ENCODE measurements around the gene SNPH.
A peak's percentile ranks its signal among the peaks of the same experiment; 100 is the strongest.

Gene SNPH

DNA sequence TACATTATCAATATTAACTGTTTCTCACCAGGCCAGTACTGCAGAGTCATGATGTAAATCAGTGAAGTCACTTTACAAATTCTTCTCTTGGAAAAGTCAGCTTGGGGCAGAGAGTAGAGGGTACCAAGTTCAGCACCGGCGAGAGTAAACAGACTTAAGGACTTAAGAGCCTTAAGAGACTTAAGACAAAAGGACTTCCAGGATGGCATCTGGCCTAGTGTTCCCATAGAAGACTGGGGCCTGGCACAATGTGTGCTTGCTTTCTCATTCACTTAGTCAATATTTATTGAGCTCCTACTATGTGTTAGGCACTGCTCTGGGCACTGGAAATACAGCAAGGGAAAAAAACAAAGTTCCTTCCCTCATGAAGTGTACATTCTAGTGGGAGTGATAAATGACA is 1.4 kb upstream of the SNPH start:
- no peak for DNase-seq (ENCODE audit: low spot score)

DNA sequence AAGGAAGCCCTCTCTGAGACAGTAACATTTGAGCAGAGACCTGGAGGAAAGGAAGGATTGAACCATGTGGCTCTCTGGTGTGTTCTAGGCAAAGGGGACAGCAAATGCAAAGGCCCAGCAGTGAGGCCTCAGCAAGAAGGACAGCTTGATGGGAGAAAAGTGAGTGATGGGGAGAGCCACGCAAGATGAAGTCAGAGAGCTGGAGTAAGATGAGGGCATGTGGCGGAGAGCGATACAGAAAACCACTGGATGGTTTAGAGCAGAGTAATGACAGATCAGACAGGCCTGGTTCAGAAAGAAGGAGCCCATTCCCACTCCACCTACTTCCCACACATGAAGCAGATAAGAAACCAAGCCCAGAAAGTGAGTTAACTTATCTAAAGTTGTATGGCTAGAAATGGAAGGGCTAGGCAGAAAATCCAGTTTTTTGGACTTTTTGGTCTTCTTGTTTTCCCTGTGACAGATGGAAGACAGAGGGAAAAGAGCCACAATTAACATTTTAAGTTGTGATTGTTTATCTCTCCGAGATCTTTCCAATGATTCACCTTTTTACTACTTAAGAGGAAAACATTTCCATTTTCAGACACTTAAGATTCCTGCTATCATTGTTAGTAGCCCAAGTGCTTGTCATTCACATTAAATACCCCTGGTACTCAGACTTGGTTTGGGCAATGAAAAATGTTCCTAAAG is 723 bp upstream of the SNPH start:
- no peak for DNase-seq (ENCODE audit: low spot score)

GRCh38 chr20:1265916-1266166 is 253 bp upstream of the SNPH start:
- no peak for DNase-seq (ENCODE audit: low spot score)

- no peak for DNase-seq (ENCODE audit: low spot score)
These were observed 1.1 kb downstream of the SNPH start for GRCh38 chr20:1267161-1267560.

GRCh38 chr20:1267809-1268374 is 1.8 kb downstream of the SNPH start:
- no peak for DNase-seq (ENCODE audit: low spot score)

- no peak for DNase-seq (ENCODE audit: low spot score)
These were observed 3.1 kb downstream of the SNPH start for GRCh38 chr20:1269235-1269634.

DNA sequence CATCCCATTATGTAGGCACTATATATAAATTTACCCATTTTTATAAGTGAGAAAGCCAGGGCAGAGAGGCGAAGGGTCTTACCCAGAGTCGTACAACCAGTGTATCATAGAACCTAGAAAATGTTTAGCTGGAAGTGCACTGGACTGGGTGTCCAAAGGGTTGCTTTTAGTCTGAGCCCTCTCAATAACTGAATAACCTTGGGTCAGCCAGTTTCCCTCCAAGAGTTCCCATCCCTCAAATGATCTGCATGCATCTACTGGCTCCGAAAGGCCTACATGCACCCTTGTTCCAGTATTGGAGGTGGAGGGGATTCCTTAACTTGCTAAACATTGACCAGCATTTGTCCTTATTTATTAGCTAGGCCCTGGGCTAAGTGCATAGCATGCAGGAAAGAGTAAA is 3.8 kb downstream of the SNPH start:
- DNase-seq (ENCODE audit: low spot score) = no peak

GRCh38 chr20:1272368-1273100 is 6.4 kb downstream of the SNPH start:
- no peak for DNase-seq (ENCODE audit: low spot score)

DNA sequence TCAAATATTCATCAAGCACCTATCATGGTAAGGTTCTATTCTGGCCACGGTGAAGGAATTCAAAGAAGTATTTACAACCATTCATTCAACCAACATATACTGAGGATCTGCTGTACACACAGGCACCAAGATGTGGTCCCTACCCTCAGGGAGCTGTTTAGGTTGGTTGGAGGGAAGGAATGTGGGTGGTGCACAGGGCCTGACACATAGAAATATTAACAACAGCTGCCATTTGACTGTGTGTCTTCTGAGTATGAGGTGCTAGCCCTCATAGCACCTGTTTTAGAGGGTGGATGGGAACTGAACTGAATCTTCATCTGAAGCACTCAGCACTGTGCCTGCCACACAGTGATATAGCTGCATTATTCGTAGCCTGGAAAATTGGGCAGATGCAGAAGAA is 7.3 kb downstream of the SNPH start:
- DNase-seq (ENCODE audit: low spot score) = no peak

DNA sequence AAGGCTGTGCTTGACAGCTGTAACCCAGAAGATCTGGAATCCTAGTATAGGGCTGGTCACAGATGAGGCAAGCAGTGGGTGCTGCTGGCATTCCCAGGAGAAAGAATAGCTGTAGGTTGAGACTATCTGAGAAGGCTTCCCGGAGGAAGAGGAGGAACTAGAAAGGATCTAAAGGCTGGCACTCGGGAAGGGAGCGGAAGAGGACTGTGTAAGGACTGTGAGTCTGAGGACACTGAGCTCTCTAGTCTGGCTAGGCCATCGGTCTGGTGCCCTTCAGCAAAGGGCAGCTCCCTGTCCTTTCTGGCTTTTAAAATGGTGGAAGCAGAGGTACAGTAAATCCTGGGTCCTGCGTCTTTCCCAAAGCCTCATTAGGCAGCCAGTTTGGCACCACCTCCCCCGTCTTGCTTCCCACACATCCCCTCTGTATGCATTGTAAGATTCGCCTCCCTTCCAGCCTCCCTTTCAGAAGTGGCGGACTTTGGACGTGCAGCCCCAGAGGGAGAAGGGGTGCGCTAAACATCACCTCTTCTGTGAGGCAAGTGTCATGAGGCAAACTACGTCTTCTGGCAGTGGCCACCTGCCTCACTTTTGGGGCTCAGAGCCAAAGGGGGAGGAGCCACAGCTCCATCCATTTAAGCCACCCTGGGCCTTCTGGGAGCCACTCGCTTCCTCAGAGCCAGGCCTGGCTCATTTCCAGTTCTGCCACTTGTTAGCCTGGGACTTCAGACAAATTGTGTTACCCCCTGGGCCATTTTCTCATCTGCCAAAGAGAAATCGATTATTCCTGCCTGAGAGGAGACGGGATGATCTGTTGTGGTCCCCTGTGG is 8.6 kb downstream of the SNPH start:
- DNase-seq (ENCODE audit: low spot score) = no peak

- DNase-seq (ENCODE audit: low spot score) = no peak
These were observed 9.8 kb downstream of the SNPH start for GRCh38 chr20:1275919-1276318.

GRCh38 chr20:1277529-1278322 is 11.6 kb downstream of the SNPH start:
- DNase-seq (ENCODE audit: low spot score) = no peak

- no peak for DNase-seq (ENCODE audit: low spot score)
These were observed 12.9 kb downstream of the SNPH start for GRCh38 chr20:1278993-1279392.

- no peak for DNase-seq (ENCODE audit: low spot score)
These were observed 14.4 kb downstream of the SNPH start for GRCh38 chr20:1280195-1281102.

- no peak for DNase-seq (ENCODE audit: low spot score)
These were observed 15.4 kb downstream of the SNPH start for GRCh38 chr20:1281279-1282057.

- DNase-seq (ENCODE audit: low spot score) = no peak
These were observed 16.9 kb downstream of the SNPH start for GRCh38 chr20:1282966-1283365.

GRCh38 chr20:1283522-1284510 is 17.7 kb downstream of the SNPH start:
- DNase-seq (ENCODE audit: low spot score) = no peak

- DNase-seq (ENCODE audit: low spot score) = peak; percentile 45
These were observed 20.4 kb downstream of the SNPH start for GRCh38 chr20:1286267-1287024.
